Neural cell (in vitro differentiated cells): ENCODE data around the gene COQ8B. TPM values are rescaled to one million over a fixed set of nuclear protein-coding genes. Genes with fewer than 3 reads are reported as not detected.

Experiments
- H2AFZ ChIP-seq: fragments of 200-600, 300-800 bp; sonication (generic), shearing (Covaris generic); 2 replicates; pipeline ENCODE4 v1.6.0; 2014; ENCODE audit warnings: low read depth, mild to moderate bottlenecking, antibody characterized with exemption, low read length, moderate library complexity
- H3F3A ChIP-seq: fragments of 200-600 bp; shearing (Covaris generic); 2 replicates; pipeline ENCODE4 v1.6.1; 2016; ENCODE audit warnings: mild to moderate bottlenecking, moderate library complexity, mixed read lengths, antibody characterized with exemption, low read length; ENCODE audit not compliant: insufficient read depth, poor library complexity, severe bottlenecking
- H3K27ac ChIP-seq: fragments of 200-600, 300-800 bp; sonication (generic), shearing (Covaris generic); 2 replicates; pipeline ENCODE4 v1.5.1; 2014; ENCODE audit warnings: mild to moderate bottlenecking, low read length, moderate library complexity
- H3K27me3 ChIP-seq: fragments of 300-800, 200-600 bp; sonication (generic), shearing (Covaris generic); 2 replicates; pipeline ENCODE4 v1.6.0; 2014; ENCODE audit warnings: mild to moderate bottlenecking, low read depth, low read length, moderate library complexity; ENCODE audit not compliant: insufficient read depth
- H3K36me3 ChIP-seq: fragments of 300-800, 200-600 bp; sonication (generic), shearing (Covaris generic); 2 replicates; pipeline ENCODE4 v1.5.1; 2014; ENCODE audit warnings: mild to moderate bottlenecking, antibody characterized with exemption, low read length, moderate library complexity; ENCODE audit not compliant: insufficient read depth
- H3K4me2 ChIP-seq: fragments of 300-800, 200-600 bp; sonication (generic), shearing (Covaris generic); 2 replicates; pipeline ENCODE4 v1.6.0; 2014; ENCODE audit warnings: mild to moderate bottlenecking, low read length
- H3K4me3 ChIP-seq: fragments of 300-800, 200-600 bp; sonication (generic), shearing (Covaris generic); 2 replicates; pipeline ENCODE4 v1.5.1; 2014; ENCODE audit warnings: mild to moderate bottlenecking, low read length, moderate library complexity
- H3K79me2 ChIP-seq: fragments of 200-600 bp; shearing (Covaris generic); replicated peaks from 2 replicates; pipeline ENCODE4 v1.6.0; 2014; ENCODE audit warnings: mild to moderate bottlenecking, low read length, moderate library complexity; ENCODE audit not compliant: insufficient read depth
- H3K9ac ChIP-seq: fragments of 300-800, 200-600 bp; sonication (generic), shearing (Covaris generic); 2 replicates; pipeline ENCODE4 v1.6.1; 2016; ENCODE audit warnings: mild to moderate bottlenecking, low read length, mixed read lengths
- H3K9me2 ChIP-seq: fragments of 200-600 bp; shearing (Covaris generic); 2 replicates; pipeline ENCODE4 v1.6.1; 2016; ENCODE audit warnings: mild to moderate bottlenecking, low read length, mixed read lengths; ENCODE audit not compliant: insufficient read depth
- H3K9me3 ChIP-seq: fragments of 200-600, 300-800 bp; sonication (generic), shearing (Covaris generic); 2 replicates; pipeline ENCODE4 v1.6.1; 2016; ENCODE audit warnings: mild to moderate bottlenecking, mixed run types, low read length, moderate library complexity, mixed read lengths
- H4K20me1 ChIP-seq: fragments of 200-600 bp; shearing (Covaris generic); 2 replicates; pipeline ENCODE4 v1.6.1; 2016; ENCODE audit warnings: mild to moderate bottlenecking, mixed run types; ENCODE audit not compliant: insufficient read depth
- EP300 ChIP-seq: fragments of 450-650 bp; conservative IDR thresholded peaks from 2 replicates; pipeline ENCODE4 v1.6.1; 2014; ENCODE audit warnings: antibody characterized with exemption, mild to moderate bottlenecking, moderate library complexity; ENCODE audit not compliant: poor library complexity, severe bottlenecking
- EZH2 ChIP-seq: fragments of 200-600, 300-800 bp; shearing (Covaris generic), sonication (generic); IDR thresholded peaks from 2 replicates; pipeline ENCODE4 v1.6.1; 2014; ENCODE audit warnings: antibody characterized with exemption, low read length, borderline replicate concordance, mild to moderate bottlenecking; ENCODE audit not compliant: insufficient read depth, poor library complexity, severe bottlenecking
- MXI1 ChIP-seq: fragments of 450-650 bp; conservative IDR thresholded peaks from 2 replicates; pipeline ENCODE4 v1.6.1; 2014; ENCODE audit warnings: antibody characterized with exemption, mild to moderate bottlenecking; ENCODE audit not compliant: poor library complexity, severe bottlenecking
- POLR2AphosphoS5 ChIP-seq: IDR thresholded peaks from 2 replicates; pipeline ENCODE4 v1.6.1; 2012
- RAD21 ChIP-seq: fragments of 450-650 bp; conservative IDR thresholded peaks from 2 replicates; pipeline ENCODE4 v1.6.1; 2014; ENCODE audit warnings: antibody characterized with exemption, mild to moderate bottlenecking, moderate library complexity
- SMC3 ChIP-seq: fragments of 450-650 bp; conservative IDR thresholded peaks from 2 replicates; pipeline ENCODE4 v1.6.1; 2014; ENCODE audit warnings: antibody characterized with exemption, mild to moderate bottlenecking, moderate library complexity; ENCODE audit not compliant: poor library complexity
- TAF1 ChIP-seq: IDR thresholded peaks from 2 replicates; pipeline ENCODE4 v1.6.1; 2012; ENCODE audit warnings: low read depth
- polyA plus RNA-seq: library from polyadenylated mRNA; depleted of rRNA; stranded (reverse); fragments of >200 nt; gene quantifications from 2 replicates; pipeline ENCODE4 v1.2.3, GENCODE V29; 2014
- TF ChIP-seq, protein P1 (sequence below): IDR thresholded peaks from 2 replicates; pipeline ENCODE4 v1.6.1; 2012; ENCODE audit warnings: borderline replicate concordance
- TF ChIP-seq, protein P2 (sequence below): fragments of 450-650 bp; IDR thresholded peaks from 2 replicates; pipeline ENCODE4 v1.5.1; 2014; ENCODE audit warnings: antibody characterized with exemption, mild to moderate bottlenecking, moderate library complexity; ENCODE audit not compliant: poor library complexity, severe bottlenecking

Gene COQ8B
- polyA plus RNA-seq, 1 donor from 2014 or later = 83.2 TPM

DNA sequence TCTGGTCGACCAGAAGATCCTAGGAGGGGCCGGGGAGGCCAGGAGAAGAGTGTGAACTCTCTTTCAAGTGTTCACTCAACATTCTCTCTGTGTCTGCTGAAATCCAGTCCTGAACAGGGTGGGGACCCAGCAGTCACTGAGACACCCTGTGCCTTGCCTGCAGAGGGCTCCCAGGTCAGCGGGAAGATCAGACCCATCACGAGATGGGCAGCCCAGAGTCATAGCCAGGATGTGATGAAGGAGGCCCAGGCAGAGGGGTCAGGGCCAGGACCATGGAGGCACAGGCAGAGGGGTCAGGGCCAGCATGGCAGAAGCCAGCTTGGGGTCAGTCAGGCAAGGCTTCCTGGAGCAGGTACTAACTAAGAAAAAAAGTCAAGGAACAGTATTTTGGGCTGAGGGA lies 35.6 kb downstream of the COQ8B start:
- H3K27me3 ChIP-seq = no peaks in the 10 kb centered on the region
- no peak for TF ChIP-seq SMC3
- no peak for TF ChIP-seq POLR2AphosphoS5
- TF ChIP-seq, protein P1, sequence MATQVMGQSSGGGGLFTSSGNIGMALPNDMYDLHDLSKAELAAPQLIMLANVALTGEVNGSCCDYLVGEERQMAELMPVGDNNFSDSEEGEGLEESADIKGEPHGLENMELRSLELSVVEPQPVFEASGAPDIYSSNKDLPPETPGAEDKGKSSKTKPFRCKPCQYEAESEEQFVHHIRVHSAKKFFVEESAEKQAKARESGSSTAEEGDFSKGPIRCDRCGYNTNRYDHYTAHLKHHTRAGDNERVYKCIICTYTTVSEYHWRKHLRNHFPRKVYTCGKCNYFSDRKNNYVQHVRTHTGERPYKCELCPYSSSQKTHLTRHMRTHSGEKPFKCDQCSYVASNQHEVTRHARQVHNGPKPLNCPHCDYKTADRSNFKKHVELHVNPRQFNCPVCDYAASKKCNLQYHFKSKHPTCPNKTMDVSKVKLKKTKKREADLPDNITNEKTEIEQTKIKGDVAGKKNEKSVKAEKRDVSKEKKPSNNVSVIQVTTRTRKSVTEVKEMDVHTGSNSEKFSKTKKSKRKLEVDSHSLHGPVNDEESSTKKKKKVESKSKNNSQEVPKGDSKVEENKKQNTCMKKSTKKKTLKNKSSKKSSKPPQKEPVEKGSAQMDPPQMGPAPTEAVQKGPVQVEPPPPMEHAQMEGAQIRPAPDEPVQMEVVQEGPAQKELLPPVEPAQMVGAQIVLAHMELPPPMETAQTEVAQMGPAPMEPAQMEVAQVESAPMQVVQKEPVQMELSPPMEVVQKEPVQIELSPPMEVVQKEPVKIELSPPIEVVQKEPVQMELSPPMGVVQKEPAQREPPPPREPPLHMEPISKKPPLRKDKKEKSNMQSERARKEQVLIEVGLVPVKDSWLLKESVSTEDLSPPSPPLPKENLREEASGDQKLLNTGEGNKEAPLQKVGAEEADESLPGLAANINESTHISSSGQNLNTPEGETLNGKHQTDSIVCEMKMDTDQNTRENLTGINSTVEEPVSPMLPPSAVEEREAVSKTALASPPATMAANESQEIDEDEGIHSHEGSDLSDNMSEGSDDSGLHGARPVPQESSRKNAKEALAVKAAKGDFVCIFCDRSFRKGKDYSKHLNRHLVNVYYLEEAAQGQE = no peak
- TF ChIP-seq, protein P2, sequence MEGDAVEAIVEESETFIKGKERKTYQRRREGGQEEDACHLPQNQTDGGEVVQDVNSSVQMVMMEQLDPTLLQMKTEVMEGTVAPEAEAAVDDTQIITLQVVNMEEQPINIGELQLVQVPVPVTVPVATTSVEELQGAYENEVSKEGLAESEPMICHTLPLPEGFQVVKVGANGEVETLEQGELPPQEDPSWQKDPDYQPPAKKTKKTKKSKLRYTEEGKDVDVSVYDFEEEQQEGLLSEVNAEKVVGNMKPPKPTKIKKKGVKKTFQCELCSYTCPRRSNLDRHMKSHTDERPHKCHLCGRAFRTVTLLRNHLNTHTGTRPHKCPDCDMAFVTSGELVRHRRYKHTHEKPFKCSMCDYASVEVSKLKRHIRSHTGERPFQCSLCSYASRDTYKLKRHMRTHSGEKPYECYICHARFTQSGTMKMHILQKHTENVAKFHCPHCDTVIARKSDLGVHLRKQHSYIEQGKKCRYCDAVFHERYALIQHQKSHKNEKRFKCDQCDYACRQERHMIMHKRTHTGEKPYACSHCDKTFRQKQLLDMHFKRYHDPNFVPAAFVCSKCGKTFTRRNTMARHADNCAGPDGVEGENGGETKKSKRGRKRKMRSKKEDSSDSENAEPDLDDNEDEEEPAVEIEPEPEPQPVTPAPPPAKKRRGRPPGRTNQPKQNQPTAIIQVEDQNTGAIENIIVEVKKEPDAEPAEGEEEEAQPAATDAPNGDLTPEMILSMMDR = no peak
- TF ChIP-seq RAD21 = no peak
- TF ChIP-seq TAF1 = no peak
- TF ChIP-seq EP300 = no peak
- TF ChIP-seq MXI1 = no peak
- no peaks in the 10 kb centered on the region for H3K9me2 ChIP-seq
- H3K79me2 ChIP-seq = no peaks in the 10 kb centered on the region
- no peak overlapping the region for H3K9ac ChIP-seq
- H3K36me3 ChIP-seq = peaks cover 6% of the 10 kb centered on the region
- H3F3A ChIP-seq = no peaks in the 10 kb centered on the region
- H3K4me2 ChIP-seq = no peak overlapping the region
- H2AFZ ChIP-seq = no peak overlapping the region
- no peak overlapping the region for H3K4me3 ChIP-seq
- H3K27ac ChIP-seq = no peak overlapping the region
- H3K9me3 ChIP-seq = no peaks in the 10 kb centered on the region
- H4K20me1 ChIP-seq = no peaks in the 10 kb centered on the region

DNA sequence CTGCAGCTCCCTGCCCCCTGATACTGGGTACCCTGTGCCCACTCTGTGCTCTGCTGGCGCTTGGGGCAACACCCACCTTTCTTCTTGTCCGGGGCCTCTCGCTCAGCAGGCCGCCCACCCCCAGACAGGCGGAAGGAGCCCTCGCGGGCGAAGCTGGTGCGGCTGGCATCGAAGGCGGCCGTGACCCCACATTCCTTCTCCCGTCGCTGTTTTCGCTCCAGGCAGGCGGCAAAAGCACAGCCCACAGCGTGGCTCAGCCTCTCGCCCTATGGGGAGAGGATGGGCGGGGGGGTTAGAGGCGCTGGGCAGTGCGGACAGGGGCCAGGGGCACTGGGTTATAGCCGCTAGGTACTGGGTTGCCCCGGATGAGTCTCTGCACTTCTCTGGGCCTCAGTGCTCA lies 39.5 kb downstream of the COQ8B start:
- Histone ChIP-seq H3K9ac (no peak overlapping the region), H4K20me1 (no peaks in the 10 kb centered on the region), H3K9me3 (no peaks in the 10 kb centered on the region), H3K27ac (no peak overlapping the region), H3K9me2 (no peaks in the 10 kb centered on the region), H3K4me3 (no peak overlapping the region), H3K27me3 (no peaks in the 10 kb centered on the region), H3F3A (no peaks in the 10 kb centered on the region), H3K79me2 (no peaks in the 10 kb centered on the region), H3K4me2 (no peak overlapping the region), H2AFZ (no peak overlapping the region), H3K36me3 (peaks cover 10% of the 10 kb centered on the region)
- TF ChIP-seq EZH2 (no peak), POLR2AphosphoS5 (no peak), MXI1 (no peak), RAD21 (no peak), SMC3 (no peak), EP300 (no peak), TAF1 (no peak)
- TF ChIP-seq, protein P1 = no peak
- TF ChIP-seq, protein P2 = no peak
